Osteocyte (in vitro differentiated cells): ENCODE results near the gene SDF4. TPM values are rescaled to one million over a fixed set of nuclear protein-coding genes. Genes with fewer than 3 reads are reported as not detected.

Source experiments
- DNase-seq: peaks from one replicate; pipeline ENCODE4 v3.0.0; 2021; ENCODE audit warnings: mixed read lengths; ENCODE audit not compliant: unreplicated experiment; ENCODE audit errors: extremely low spot score
- H3K27ac Mint-ChIP-seq: one replicate; pipeline ENCODE4 v1.8.0; 2021; ENCODE audit warnings: mild to moderate bottlenecking, mixed read lengths; ENCODE audit not compliant: unreplicated experiment
- H3K27me3 Mint-ChIP-seq: one replicate; pipeline ENCODE4 v1.8.0; 2021; ENCODE audit warnings: mixed read lengths; ENCODE audit not compliant: unreplicated experiment
- H3K36me3 Mint-ChIP-seq: one replicate; pipeline ENCODE4 v1.8.0; 2021; ENCODE audit warnings: mixed read lengths; ENCODE audit not compliant: unreplicated experiment
- H3K4me1 Mint-ChIP-seq: one replicate; pipeline ENCODE4 v1.8.0; 2021; ENCODE audit warnings: mixed read lengths; ENCODE audit not compliant: unreplicated experiment
- H3K4me3 Mint-ChIP-seq: one replicate; pipeline ENCODE4 v1.8.0; 2021; ENCODE audit warnings: mild to moderate bottlenecking, moderate library complexity, mixed read lengths; ENCODE audit not compliant: unreplicated experiment
- H3K9me3 Mint-ChIP-seq: one replicate; pipeline ENCODE4 v1.8.0; 2021; ENCODE audit warnings: mixed read lengths; ENCODE audit not compliant: unreplicated experiment
- CTCF ChIP-seq: fragments of 200-600 bp; sonication (generic); IDR thresholded peaks from 2 replicates; pipeline ENCODE4 v1.5.0; 2021; ENCODE audit warnings: antibody characterized with exemption, mild to moderate bottlenecking, moderate library complexity
- total RNA-seq: library from RNA; stranded (reverse); gene quantifications from 2 replicates; pipeline ENCODE4 v1.2.1, GENCODE V29; 2021

The SDF4 gene
- total RNA-seq, 1 donor from 2014 or later = 196 TPM

DNA sequence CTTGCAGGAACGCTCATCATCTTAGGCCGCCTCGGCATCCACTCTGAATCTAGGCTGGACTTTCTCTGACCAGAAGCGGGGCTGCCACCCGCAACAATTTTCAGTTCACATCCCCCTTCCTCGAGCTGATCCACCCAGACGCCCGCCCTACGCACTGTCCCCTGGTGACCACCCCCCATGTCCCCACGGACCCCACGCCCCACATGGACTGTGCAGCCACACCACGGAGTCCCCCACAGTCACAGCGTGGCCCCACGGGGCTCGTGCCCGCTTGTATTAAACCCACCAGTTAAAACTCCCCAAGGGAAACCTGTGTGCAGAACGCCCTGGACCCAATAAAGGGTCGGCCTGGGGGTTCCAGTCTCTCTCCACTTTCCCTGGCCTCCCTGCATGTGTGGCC, 27.7 kb upstream of the SDF4 start:
- Mint-ChIP-seq H3K9me3 (no peaks in the 10 kb centered on the region), H3K36me3 (peaks cover 35% of the 10 kb centered on the region), H3K4me3 (no peak overlapping the region), H3K4me1 (peaks cover 25% of the 10 kb centered on the region), H3K27me3 (no peaks in the 10 kb centered on the region), H3K27ac (no peak overlapping the region)
- no peak for TF ChIP-seq CTCF
- DNase-seq = no peak

GRCh38 chr1:1259119-1259488, 27.3 kb upstream of the SDF4 start:
- H3K27ac Mint-ChIP-seq = no peak overlapping the region
- DNase-seq = no peak

GRCh38 chr1:1256956-1257871, 25.4 kb upstream of the SDF4 start:
- Mint-ChIP-seq H3K27me3 (no peaks in the 10 kb centered on the region), H3K4me3 (no peak overlapping the region), H3K27ac (no peak overlapping the region), H3K4me1 (peaks cover 15% of the 10 kb centered on the region), H3K36me3 (peaks cover 39% of the 10 kb centered on the region), H3K9me3 (no peaks in the 10 kb centered on the region)
- no peak for DNase-seq
- no peak for TF ChIP-seq CTCF

More at GRCh38 chr1:1259119-1259488, 27.3 kb upstream of the SDF4 start:
- no peaks in the 10 kb centered on the region for H3K9me3 Mint-ChIP-seq
- no peak for TF ChIP-seq CTCF
- no peaks in the 10 kb centered on the region for H3K27me3 Mint-ChIP-seq
- H3K4me3 Mint-ChIP-seq = no peak overlapping the region
- peaks cover 21% of the 10 kb centered on the region for H3K4me1 Mint-ChIP-seq
- peaks cover 35% of the 10 kb centered on the region for H3K36me3 Mint-ChIP-seq

- H3K27ac Mint-ChIP-seq = no peak overlapping the region
- H3K36me3 Mint-ChIP-seq = peaks cover 35% of the 10 kb centered on the region
- no peaks in the 10 kb centered on the region for H3K27me3 Mint-ChIP-seq
Observed at GRCh38 chr1:1255611-1256010, 23.8 kb upstream of the SDF4 start.

More at GRCh38 chr1:1255611-1256010, 23.8 kb upstream of the SDF4 start:
- no peak overlapping the region for H3K4me3 Mint-ChIP-seq
- TF ChIP-seq CTCF = no peak
- no peaks in the 10 kb centered on the region for H3K9me3 Mint-ChIP-seq
- no peak for DNase-seq
- H3K4me1 Mint-ChIP-seq = peaks cover 9% of the 10 kb centered on the region
